Neural cell (in vitro differentiated cells): Measurements from ENCODE around the gene CLIC4. TPM values are rescaled to one million over a fixed set of nuclear protein-coding genes. Genes with fewer than 3 reads are reported as not detected.

Experiments
- H2AFZ ChIP-seq: fragments of 200-600, 300-800 bp; sonication (generic), shearing (Covaris generic); 2 replicates; pipeline ENCODE4 v1.6.0; 2014; ENCODE audit warnings: low read depth, mild to moderate bottlenecking, antibody characterized with exemption, low read length, moderate library complexity
- H3F3A ChIP-seq: fragments of 200-600 bp; shearing (Covaris generic); 2 replicates; pipeline ENCODE4 v1.6.1; 2016; ENCODE audit warnings: mild to moderate bottlenecking, moderate library complexity, mixed read lengths, antibody characterized with exemption, low read length; ENCODE audit not compliant: insufficient read depth, poor library complexity, severe bottlenecking
- H3K27ac ChIP-seq: fragments of 200-600, 300-800 bp; sonication (generic), shearing (Covaris generic); 2 replicates; pipeline ENCODE4 v1.5.1; 2014; ENCODE audit warnings: mild to moderate bottlenecking, low read length, moderate library complexity
- H3K27me3 ChIP-seq: fragments of 300-800, 200-600 bp; sonication (generic), shearing (Covaris generic); 2 replicates; pipeline ENCODE4 v1.6.0; 2014; ENCODE audit warnings: mild to moderate bottlenecking, low read depth, low read length, moderate library complexity; ENCODE audit not compliant: insufficient read depth
- H3K36me3 ChIP-seq: fragments of 300-800, 200-600 bp; sonication (generic), shearing (Covaris generic); 2 replicates; pipeline ENCODE4 v1.5.1; 2014; ENCODE audit warnings: mild to moderate bottlenecking, antibody characterized with exemption, low read length, moderate library complexity; ENCODE audit not compliant: insufficient read depth
- H3K4me2 ChIP-seq: fragments of 300-800, 200-600 bp; sonication (generic), shearing (Covaris generic); 2 replicates; pipeline ENCODE4 v1.6.0; 2014; ENCODE audit warnings: mild to moderate bottlenecking, low read length
- H3K4me3 ChIP-seq: fragments of 300-800, 200-600 bp; sonication (generic), shearing (Covaris generic); 2 replicates; pipeline ENCODE4 v1.5.1; 2014; ENCODE audit warnings: mild to moderate bottlenecking, low read length, moderate library complexity
- H3K79me2 ChIP-seq: fragments of 200-600 bp; shearing (Covaris generic); replicated peaks from 2 replicates; pipeline ENCODE4 v1.6.0; 2014; ENCODE audit warnings: mild to moderate bottlenecking, low read length, moderate library complexity; ENCODE audit not compliant: insufficient read depth
- H3K9ac ChIP-seq: fragments of 300-800, 200-600 bp; sonication (generic), shearing (Covaris generic); 2 replicates; pipeline ENCODE4 v1.6.1; 2016; ENCODE audit warnings: mild to moderate bottlenecking, low read length, mixed read lengths
- H3K9me2 ChIP-seq: fragments of 200-600 bp; shearing (Covaris generic); 2 replicates; pipeline ENCODE4 v1.6.1; 2016; ENCODE audit warnings: mild to moderate bottlenecking, low read length, mixed read lengths; ENCODE audit not compliant: insufficient read depth
- H3K9me3 ChIP-seq: fragments of 200-600, 300-800 bp; sonication (generic), shearing (Covaris generic); 2 replicates; pipeline ENCODE4 v1.6.1; 2016; ENCODE audit warnings: mild to moderate bottlenecking, mixed run types, low read length, moderate library complexity, mixed read lengths
- H4K20me1 ChIP-seq: fragments of 200-600 bp; shearing (Covaris generic); 2 replicates; pipeline ENCODE4 v1.6.1; 2016; ENCODE audit warnings: mild to moderate bottlenecking, mixed run types; ENCODE audit not compliant: insufficient read depth
- EP300 ChIP-seq: fragments of 450-650 bp; conservative IDR thresholded peaks from 2 replicates; pipeline ENCODE4 v1.6.1; 2014; ENCODE audit warnings: antibody characterized with exemption, mild to moderate bottlenecking, moderate library complexity; ENCODE audit not compliant: poor library complexity, severe bottlenecking
- EZH2 ChIP-seq: fragments of 200-600, 300-800 bp; shearing (Covaris generic), sonication (generic); IDR thresholded peaks from 2 replicates; pipeline ENCODE4 v1.6.1; 2014; ENCODE audit warnings: antibody characterized with exemption, low read length, borderline replicate concordance, mild to moderate bottlenecking; ENCODE audit not compliant: insufficient read depth, poor library complexity, severe bottlenecking
- MXI1 ChIP-seq: fragments of 450-650 bp; conservative IDR thresholded peaks from 2 replicates; pipeline ENCODE4 v1.6.1; 2014; ENCODE audit warnings: antibody characterized with exemption, mild to moderate bottlenecking; ENCODE audit not compliant: poor library complexity, severe bottlenecking
- POLR2AphosphoS5 ChIP-seq: IDR thresholded peaks from 2 replicates; pipeline ENCODE4 v1.6.1; 2012
- RAD21 ChIP-seq: fragments of 450-650 bp; conservative IDR thresholded peaks from 2 replicates; pipeline ENCODE4 v1.6.1; 2014; ENCODE audit warnings: antibody characterized with exemption, mild to moderate bottlenecking, moderate library complexity
- SMC3 ChIP-seq: fragments of 450-650 bp; conservative IDR thresholded peaks from 2 replicates; pipeline ENCODE4 v1.6.1; 2014; ENCODE audit warnings: antibody characterized with exemption, mild to moderate bottlenecking, moderate library complexity; ENCODE audit not compliant: poor library complexity
- TAF1 ChIP-seq: IDR thresholded peaks from 2 replicates; pipeline ENCODE4 v1.6.1; 2012; ENCODE audit warnings: low read depth
- polyA plus RNA-seq: library from polyadenylated mRNA; depleted of rRNA; stranded (reverse); fragments of >200 nt; gene quantifications from 2 replicates; pipeline ENCODE4 v1.2.3, GENCODE V29; 2014
- TF ChIP-seq, protein P1 (sequence below): IDR thresholded peaks from 2 replicates; pipeline ENCODE4 v1.6.1; 2012; ENCODE audit warnings: borderline replicate concordance
- TF ChIP-seq, protein P2 (sequence below): fragments of 450-650 bp; IDR thresholded peaks from 2 replicates; pipeline ENCODE4 v1.5.1; 2014; ENCODE audit warnings: antibody characterized with exemption, mild to moderate bottlenecking, moderate library complexity; ENCODE audit not compliant: poor library complexity, severe bottlenecking

CLIC4 gene
- polyA plus RNA-seq, 1 donor from 2014 or later, result 133 TPM

DNA sequence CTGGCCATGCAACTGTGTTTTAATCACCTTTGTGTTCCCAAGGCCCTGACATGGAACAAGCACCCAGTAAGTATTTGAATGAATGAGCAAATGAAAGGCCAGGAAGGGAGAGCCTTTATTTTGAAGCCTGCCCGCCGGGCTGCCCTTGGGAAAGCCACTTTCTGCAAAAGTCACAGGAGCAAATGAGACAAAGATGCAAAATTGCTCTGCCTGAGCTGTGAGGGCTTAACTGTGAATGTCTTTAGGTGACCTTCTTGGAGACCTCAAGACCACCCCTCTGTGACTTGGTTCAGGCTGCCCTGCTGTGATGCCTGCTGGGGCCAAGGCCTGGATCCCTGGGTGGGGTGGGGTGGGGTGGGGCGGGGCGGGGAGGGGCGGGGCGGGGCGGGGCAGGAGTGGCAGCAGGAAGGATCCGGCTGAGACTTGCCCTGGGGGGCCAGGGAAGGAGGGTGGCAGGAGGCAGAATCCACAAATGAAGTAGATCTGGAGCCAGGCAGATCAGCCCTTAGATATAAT is 130.8 kb downstream of the CLIC4 start:
- H3K27ac ChIP-seq, result no peak overlapping the region
- no peaks in the 10 kb centered on the region for H3K36me3 ChIP-seq
- TF ChIP-seq, protein P1, sequence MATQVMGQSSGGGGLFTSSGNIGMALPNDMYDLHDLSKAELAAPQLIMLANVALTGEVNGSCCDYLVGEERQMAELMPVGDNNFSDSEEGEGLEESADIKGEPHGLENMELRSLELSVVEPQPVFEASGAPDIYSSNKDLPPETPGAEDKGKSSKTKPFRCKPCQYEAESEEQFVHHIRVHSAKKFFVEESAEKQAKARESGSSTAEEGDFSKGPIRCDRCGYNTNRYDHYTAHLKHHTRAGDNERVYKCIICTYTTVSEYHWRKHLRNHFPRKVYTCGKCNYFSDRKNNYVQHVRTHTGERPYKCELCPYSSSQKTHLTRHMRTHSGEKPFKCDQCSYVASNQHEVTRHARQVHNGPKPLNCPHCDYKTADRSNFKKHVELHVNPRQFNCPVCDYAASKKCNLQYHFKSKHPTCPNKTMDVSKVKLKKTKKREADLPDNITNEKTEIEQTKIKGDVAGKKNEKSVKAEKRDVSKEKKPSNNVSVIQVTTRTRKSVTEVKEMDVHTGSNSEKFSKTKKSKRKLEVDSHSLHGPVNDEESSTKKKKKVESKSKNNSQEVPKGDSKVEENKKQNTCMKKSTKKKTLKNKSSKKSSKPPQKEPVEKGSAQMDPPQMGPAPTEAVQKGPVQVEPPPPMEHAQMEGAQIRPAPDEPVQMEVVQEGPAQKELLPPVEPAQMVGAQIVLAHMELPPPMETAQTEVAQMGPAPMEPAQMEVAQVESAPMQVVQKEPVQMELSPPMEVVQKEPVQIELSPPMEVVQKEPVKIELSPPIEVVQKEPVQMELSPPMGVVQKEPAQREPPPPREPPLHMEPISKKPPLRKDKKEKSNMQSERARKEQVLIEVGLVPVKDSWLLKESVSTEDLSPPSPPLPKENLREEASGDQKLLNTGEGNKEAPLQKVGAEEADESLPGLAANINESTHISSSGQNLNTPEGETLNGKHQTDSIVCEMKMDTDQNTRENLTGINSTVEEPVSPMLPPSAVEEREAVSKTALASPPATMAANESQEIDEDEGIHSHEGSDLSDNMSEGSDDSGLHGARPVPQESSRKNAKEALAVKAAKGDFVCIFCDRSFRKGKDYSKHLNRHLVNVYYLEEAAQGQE, result no peak
- TF ChIP-seq EZH2 (no peak), RAD21 (no peak), EP300 (no peak), MXI1 (no peak), TAF1 (no peak), SMC3 (no peak), POLR2AphosphoS5 (no peak)
- TF ChIP-seq, protein P2, sequence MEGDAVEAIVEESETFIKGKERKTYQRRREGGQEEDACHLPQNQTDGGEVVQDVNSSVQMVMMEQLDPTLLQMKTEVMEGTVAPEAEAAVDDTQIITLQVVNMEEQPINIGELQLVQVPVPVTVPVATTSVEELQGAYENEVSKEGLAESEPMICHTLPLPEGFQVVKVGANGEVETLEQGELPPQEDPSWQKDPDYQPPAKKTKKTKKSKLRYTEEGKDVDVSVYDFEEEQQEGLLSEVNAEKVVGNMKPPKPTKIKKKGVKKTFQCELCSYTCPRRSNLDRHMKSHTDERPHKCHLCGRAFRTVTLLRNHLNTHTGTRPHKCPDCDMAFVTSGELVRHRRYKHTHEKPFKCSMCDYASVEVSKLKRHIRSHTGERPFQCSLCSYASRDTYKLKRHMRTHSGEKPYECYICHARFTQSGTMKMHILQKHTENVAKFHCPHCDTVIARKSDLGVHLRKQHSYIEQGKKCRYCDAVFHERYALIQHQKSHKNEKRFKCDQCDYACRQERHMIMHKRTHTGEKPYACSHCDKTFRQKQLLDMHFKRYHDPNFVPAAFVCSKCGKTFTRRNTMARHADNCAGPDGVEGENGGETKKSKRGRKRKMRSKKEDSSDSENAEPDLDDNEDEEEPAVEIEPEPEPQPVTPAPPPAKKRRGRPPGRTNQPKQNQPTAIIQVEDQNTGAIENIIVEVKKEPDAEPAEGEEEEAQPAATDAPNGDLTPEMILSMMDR, result no peak
- H3K79me2 ChIP-seq, result no peaks in the 10 kb centered on the region
- no peak overlapping the region for H3K9ac ChIP-seq
- H3K9me3 ChIP-seq, result no peaks in the 10 kb centered on the region
- no peaks in the 10 kb centered on the region for H3F3A ChIP-seq
- no peaks in the 10 kb centered on the region for H3K9me2 ChIP-seq
- no peak overlapping the region for H3K4me2 ChIP-seq
- H3K4me3 ChIP-seq, result no peak overlapping the region
- no peaks in the 10 kb centered on the region for H3K27me3 ChIP-seq
- H4K20me1 ChIP-seq, result no peaks in the 10 kb centered on the region
- H2AFZ ChIP-seq, result no peak overlapping the region

DNA sequence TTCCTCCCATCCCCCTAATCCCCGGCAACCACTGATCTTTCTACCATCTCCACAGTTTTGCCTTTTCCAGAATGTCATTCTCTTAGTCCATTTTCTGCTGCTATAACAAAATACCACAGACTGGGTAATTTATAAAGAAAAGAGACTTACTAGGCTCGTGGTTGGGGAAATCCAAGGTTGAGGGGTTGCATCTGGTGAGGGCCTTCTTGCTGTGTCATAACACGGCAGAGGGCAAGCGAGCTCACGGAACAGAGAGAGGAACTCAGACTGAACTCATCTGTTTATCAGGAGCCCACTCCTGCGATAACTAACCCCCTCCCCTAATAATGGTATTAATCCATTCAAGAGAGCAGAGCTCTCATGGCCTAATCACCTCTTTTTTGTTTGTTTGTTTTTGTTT is 132.8 kb downstream of the CLIC4 start:
- no peak overlapping the region for H2AFZ ChIP-seq
- H3K9me3 ChIP-seq, result no peaks in the 10 kb centered on the region
- no peak overlapping the region for H3K27ac ChIP-seq
- TF ChIP-seq EZH2 (no peak), POLR2AphosphoS5 (no peak), MXI1 (no peak), SMC3 (no peak), TAF1 (no peak), RAD21 (no peak), EP300 (no peak)
- TF ChIP-seq, protein P1, result no peak
- TF ChIP-seq, protein P2, result no peak
- H3K9ac ChIP-seq, result no peak overlapping the region
- H3K9me2 ChIP-seq, result no peaks in the 10 kb centered on the region
- no peaks in the 10 kb centered on the region for H3K79me2 ChIP-seq
- H3F3A ChIP-seq, result no peaks in the 10 kb centered on the region
- H3K27me3 ChIP-seq, result no peaks in the 10 kb centered on the region
- no peak overlapping the region for H3K4me2 ChIP-seq
- H4K20me1 ChIP-seq, result no peaks in the 10 kb centered on the region
- no peak overlapping the region for H3K4me3 ChIP-seq
- no peaks in the 10 kb centered on the region for H3K36me3 ChIP-seq
